Measurements from ENCODE around the gene JKAMP.

GRCh38 chr14:59461891-59462290, 22.4 kb upstream of the JKAMP start:
- TF ChIP-seq, protein P1, sequence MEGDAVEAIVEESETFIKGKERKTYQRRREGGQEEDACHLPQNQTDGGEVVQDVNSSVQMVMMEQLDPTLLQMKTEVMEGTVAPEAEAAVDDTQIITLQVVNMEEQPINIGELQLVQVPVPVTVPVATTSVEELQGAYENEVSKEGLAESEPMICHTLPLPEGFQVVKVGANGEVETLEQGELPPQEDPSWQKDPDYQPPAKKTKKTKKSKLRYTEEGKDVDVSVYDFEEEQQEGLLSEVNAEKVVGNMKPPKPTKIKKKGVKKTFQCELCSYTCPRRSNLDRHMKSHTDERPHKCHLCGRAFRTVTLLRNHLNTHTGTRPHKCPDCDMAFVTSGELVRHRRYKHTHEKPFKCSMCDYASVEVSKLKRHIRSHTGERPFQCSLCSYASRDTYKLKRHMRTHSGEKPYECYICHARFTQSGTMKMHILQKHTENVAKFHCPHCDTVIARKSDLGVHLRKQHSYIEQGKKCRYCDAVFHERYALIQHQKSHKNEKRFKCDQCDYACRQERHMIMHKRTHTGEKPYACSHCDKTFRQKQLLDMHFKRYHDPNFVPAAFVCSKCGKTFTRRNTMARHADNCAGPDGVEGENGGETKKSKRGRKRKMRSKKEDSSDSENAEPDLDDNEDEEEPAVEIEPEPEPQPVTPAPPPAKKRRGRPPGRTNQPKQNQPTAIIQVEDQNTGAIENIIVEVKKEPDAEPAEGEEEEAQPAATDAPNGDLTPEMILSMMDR (IDR thresholded peaks at IDR 0.05; ENCODE audit: low read depth, low read length): no peak
- TF ChIP-seq POLR2A (IDR thresholded peaks at IDR 0.05; ENCODE audit: extremely low read depth, insufficient read length): no peak
- TF ChIP-seq MAX (IDR thresholded peaks at IDR 0.05; ENCODE audit: low read depth, low read length): no peak
- no peak for TF ChIP-seq MYC (IDR thresholded peaks at IDR 0.05; ENCODE audit: low read depth, low read length)
